Measurements from ENCODE around the gene CFAP119. TPM values are rescaled to one million over a fixed set of nuclear protein-coding genes. Genes with fewer than 3 reads are reported as not detected.

Gene CFAP119
- total RNA-seq, 2 experiments from 2014 or later, result 3.1 to 4.1 TPM

- no peaks in the 10 kb centered on the region for H3K9me3 Mint-ChIP-seq
- H3K4me3 Mint-ChIP-seq, result no peak overlapping the region
- POLR2A ChIA-PET, result interaction anchor here (0.8 to 1.7 kb wide), 3 partner anchors 10 to 66 kb away, joined by 3 to 6 read pairs (median 3); partner anchors contain the start of genes PHKG2 and SRCAP
- CTCF ChIA-PET, result no interaction called here
- peaks cover 65% of the 10 kb centered on the region for H3K36me3 Mint-ChIP-seq (ENCODE audit: low read depth)
- no peak overlapping the region for H3K27ac Mint-ChIP-seq
- H3K27me3 Mint-ChIP-seq, result no peaks in the 10 kb centered on the region
- peaks cover 29% of the 10 kb centered on the region for H3K4me1 Mint-ChIP-seq
- DNase-seq, result no peak
Measured at GRCh38 chr16:30764816-30765465, 3.1 kb upstream of the CFAP119 start.

GRCh38 chr16:30764086-30764485 lies 2.2 kb upstream of the CFAP119 start:
- no peak overlapping the region for H3K27ac Mint-ChIP-seq
- H3K27me3 Mint-ChIP-seq, result no peaks in the 10 kb centered on the region
- peaks cover 59% of the 10 kb centered on the region for H3K36me3 Mint-ChIP-seq (ENCODE audit: low read depth)
- ChIA-PET POLR2A (interaction anchor here (1.7 kb wide), 1 partner anchor 11 kb away, joined by 6 read pairs; no protein-coding TSS in a partner anchor), CTCF (no interaction called here)
- DNase-seq, result no peak
- no peaks in the 10 kb centered on the region for H3K9me3 Mint-ChIP-seq
- H3K4me1 Mint-ChIP-seq, result peaks cover 29% of the 10 kb centered on the region
- H3K4me3 Mint-ChIP-seq, result peak overlapping the region; percentile 48

DNA sequence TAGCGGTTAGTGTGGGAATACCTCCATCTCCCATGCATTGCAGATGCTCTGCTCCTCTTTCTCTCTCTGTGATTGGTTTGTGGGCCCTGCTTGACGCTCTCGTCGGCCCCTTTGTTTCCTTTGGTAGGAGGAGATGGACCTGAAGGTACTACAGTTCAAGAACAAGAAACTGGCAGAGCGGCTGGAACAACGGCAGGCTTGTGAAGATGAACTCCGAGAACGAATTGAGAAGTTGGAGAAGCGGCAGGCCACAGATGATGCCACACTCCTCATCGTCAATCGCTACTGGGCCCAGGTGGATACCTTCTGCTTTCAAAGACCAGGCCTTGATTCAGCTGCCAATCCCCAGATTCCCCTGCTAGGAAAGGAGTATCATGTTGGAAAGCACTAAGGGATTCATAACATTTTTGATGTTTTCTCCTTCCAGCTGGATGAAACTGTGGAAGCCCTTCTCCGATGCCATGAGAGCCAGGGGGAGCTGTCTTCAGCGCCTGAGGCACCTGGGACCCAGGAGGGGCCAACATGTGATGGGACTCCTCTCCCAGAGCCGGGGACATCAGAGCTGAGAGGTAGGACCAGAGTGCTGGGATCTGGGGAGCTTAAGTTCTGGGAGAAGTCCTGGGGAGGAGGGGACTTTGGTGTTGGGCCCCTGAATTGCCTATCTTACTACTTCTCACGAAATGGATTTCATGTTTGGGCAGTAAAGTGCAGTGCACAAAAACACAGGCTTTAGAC lies 1.3 kb upstream of the CFAP119 start:
- Mint-ChIP-seq H3K4me1 (peaks cover 29% of the 10 kb centered on the region), H3K27me3 (no peaks in the 10 kb centered on the region), H3K4me3 (peak overlapping the region; percentile 97), H3K27ac (peak overlapping the region; percentile 88), H3K9me3 (no peaks in the 10 kb centered on the region), H3K36me3 (ENCODE audit: low read depth) (peaks cover 52% of the 10 kb centered on the region)
- POLR2A ChIA-PET, result interaction anchor here (1.0 to 4.5 kb wide), 3 partner anchors 12 to 16 kb away, joined by 3 to 28 read pairs (median 5); partner anchors contain the start of gene PHKG2
- DNase-seq, result no peak
- CTCF ChIA-PET, result interaction anchor here (0.6 to 1.2 kb wide), 2 partner anchors 12 to 15 kb away, joined by 3 read pairs; partner anchors contain the start of gene PHKG2

GRCh38 chr16:30761427-30761927 lies 385 bp downstream of the CFAP119 start:
- ChIA-PET CTCF (no interaction called here), POLR2A (interaction anchor here (4.5 kb wide), 1 partner anchor 14 kb away, joined by 28 read pairs; the partner anchor contains the start of gene PHKG2)
- H3K27ac Mint-ChIP-seq, result peak overlapping the region; percentile 88
- H3K27me3 Mint-ChIP-seq, result no peaks in the 10 kb centered on the region
- H3K9me3 Mint-ChIP-seq, result no peaks in the 10 kb centered on the region
- peaks cover 29% of the 10 kb centered on the region for H3K4me1 Mint-ChIP-seq
- H3K4me3 Mint-ChIP-seq, result peak overlapping the region; percentile 97
- peaks cover 39% of the 10 kb centered on the region for H3K36me3 Mint-ChIP-seq (ENCODE audit: low read depth)
- DNase-seq, result peak; percentile 35

DNA sequence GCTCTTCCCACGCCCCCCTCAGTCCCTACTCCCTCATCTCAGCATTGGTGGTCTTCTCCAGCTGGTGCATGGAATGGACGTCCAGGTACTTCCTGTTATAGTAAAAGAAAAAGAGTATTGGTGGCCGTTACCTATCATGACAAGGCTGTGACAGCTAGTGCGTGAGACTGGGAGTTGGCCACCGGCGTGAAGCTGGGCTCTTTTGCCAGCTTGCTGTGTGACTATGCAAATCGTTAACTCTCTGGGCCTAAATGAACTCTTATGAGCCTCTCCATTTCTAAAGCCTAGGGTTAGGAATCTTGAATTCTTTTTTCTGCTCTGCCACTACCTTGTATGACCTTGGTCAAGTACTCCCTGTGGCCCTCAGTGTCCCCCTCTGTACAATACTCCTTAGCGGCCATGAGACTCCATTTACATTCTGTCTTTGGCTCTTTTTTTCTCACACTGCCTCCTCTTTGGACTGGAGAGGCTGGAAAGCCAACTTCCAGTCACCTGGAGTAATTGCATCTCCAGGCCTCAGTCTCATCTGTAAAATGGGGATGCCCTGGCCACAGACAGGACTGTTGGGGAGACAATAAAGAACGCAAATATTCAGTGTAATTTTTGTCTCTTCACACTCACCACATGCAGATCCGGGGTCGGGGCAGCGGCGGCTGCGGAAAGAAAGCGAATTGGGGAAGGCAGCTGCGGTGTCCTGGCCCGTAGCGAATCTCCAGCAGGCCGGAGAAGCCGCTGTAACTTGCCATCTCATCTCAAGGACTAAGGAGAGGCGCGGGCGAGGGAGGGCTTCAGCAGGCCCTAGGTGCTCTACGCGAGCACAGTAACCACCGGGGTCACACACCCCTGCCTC lies 1.1 kb downstream of the CFAP119 start:
- ChIA-PET POLR2A (interaction anchor here (0.8 to 4.5 kb wide), 3 partner anchors 11 to 13 kb away, joined by 3 to 28 read pairs (median 3); partner anchors contain the start of gene PHKG2), CTCF (no interaction called here)
- peak overlapping the region; percentile 97 for H3K4me3 Mint-ChIP-seq
- peaks cover 29% of the 10 kb centered on the region for H3K4me1 Mint-ChIP-seq
- H3K36me3 Mint-ChIP-seq (ENCODE audit: low read depth), result peaks cover 35% of the 10 kb centered on the region
- H3K9me3 Mint-ChIP-seq, result no peaks in the 10 kb centered on the region
- H3K27me3 Mint-ChIP-seq, result no peaks in the 10 kb centered on the region
- no peak for DNase-seq
- no peak overlapping the region for H3K27ac Mint-ChIP-seq

- Mint-ChIP-seq H3K36me3 (ENCODE audit: low read depth) (peaks cover 30% of the 10 kb centered on the region), H3K27ac (no peak overlapping the region), H3K27me3 (no peaks in the 10 kb centered on the region), H3K4me3 (no peak overlapping the region), H3K4me1 (peaks cover 29% of the 10 kb centered on the region), H3K9me3 (no peaks in the 10 kb centered on the region)
- ChIA-PET CTCF (interaction anchor here (1.1 kb wide), 1 partner anchor 11 kb away, joined by 4 read pairs; no protein-coding TSS in a partner anchor), POLR2A (interaction anchor here (0.8 to 4.5 kb wide), 5 partner anchors 9 to 85 kb away, joined by 3 to 28 read pairs (median 4); partner anchors contain the start of gene PHKG2)
- DNase-seq, result no peak
Measured at GRCh38 chr16:30760001-30760559, 1.8 kb downstream of the CFAP119 start.

DNA sequence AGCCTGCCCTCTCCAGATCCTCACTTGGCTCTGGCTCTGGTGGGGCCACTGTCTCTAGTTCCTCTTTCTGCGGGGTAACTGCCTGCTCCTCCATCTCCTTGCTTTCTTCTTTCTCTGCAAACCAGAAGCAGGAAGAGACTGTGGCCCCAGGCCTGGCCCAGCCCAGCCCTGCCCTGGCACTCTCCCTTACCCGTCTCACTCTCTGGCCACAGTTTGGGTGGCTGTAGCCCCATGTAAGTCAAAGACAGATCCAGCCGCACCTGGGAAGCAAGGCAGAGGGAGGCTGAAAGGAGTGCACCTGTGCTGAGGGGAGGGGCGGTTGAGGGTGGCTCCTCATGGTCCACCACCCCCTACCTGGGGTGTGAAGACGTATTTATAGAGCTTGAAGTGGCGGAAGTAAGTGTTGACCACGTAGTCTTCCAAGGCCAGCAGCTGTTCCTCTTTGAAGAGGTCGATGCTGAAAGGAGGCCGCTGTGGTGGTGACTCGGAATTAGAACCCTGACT lies 2.8 kb downstream of the CFAP119 start:
- Mint-ChIP-seq H3K4me1 (peaks cover 29% of the 10 kb centered on the region), H3K4me3 (no peak overlapping the region), H3K27ac (no peak overlapping the region), H3K36me3 (ENCODE audit: low read depth) (peaks cover 26% of the 10 kb centered on the region), H3K9me3 (no peaks in the 10 kb centered on the region), H3K27me3 (no peaks in the 10 kb centered on the region)
- ChIA-PET CTCF (interaction anchor here (1.1 kb wide), 1 partner anchor 12 kb away, joined by 4 read pairs; no protein-coding TSS in a partner anchor), POLR2A (interaction anchor here (1.0 to 4.5 kb wide), 3 partner anchors 8 to 86 kb away, joined by 4 to 28 read pairs (median 5); partner anchors contain the start of gene PHKG2)
- no peak for DNase-seq

DNA sequence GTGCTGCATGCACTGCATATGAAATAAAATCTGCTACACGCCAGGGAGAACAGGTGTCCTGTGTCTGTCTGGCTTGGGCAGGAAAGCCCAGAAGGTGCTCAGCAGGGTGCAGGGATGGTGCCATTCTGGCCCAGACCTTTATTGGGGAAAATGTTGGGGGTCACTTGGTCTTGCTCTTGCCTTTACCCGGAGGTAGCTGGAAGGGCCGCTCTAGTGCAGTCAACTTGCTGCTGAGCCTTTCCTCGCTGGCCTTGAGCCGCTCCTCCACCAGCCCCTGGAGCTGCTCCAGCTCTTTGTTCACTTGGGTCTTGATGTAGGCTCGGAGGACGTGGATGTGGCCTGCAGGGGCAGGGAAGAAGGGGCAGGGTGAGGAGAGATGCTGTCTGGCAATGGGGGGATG lies 4.5 kb downstream of the CFAP119 start:
- Mint-ChIP-seq H3K27me3 (no peaks in the 10 kb centered on the region), H3K36me3 (ENCODE audit: low read depth) (peaks cover 17% of the 10 kb centered on the region), H3K27ac (no peak overlapping the region), H3K9me3 (no peaks in the 10 kb centered on the region), H3K4me1 (peaks cover 13% of the 10 kb centered on the region), H3K4me3 (no peak overlapping the region)
- POLR2A ChIA-PET, result interaction anchor here (1.5 kb wide), 1 partner anchor 9 kb away, joined by 4 read pairs; the partner anchor contains the start of gene PHKG2
- CTCF ChIA-PET, result no interaction called here
- DNase-seq, result no peak

DNA sequence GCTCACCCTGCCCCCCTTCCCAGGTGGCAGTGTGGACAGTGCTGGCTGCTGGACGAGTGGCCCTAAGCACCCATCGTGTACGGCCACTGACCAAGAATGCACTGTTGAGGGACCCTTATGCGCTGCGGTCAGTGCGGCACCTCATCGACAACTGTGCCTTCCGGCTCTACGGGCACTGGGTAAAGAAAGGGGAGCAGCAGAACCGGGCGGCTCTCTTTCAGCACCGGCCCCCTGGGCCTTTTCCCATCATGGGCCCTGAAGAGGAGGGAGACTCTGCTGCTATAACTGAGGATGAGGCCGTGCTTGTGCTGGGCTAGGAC lies 5.1 kb downstream of the CFAP119 start:
- Mint-ChIP-seq H3K36me3 (ENCODE audit: low read depth) (peaks cover 14% of the 10 kb centered on the region), H3K4me3 (no peak overlapping the region), H3K9me3 (no peaks in the 10 kb centered on the region), H3K27ac (no peak overlapping the region), H3K4me1 (peaks cover 10% of the 10 kb centered on the region), H3K27me3 (no peaks in the 10 kb centered on the region)
- CTCF ChIA-PET, result no interaction called here
- no peak for DNase-seq
- POLR2A ChIA-PET, result interaction anchor here (1.5 kb wide), 1 partner anchor 9 kb away, joined by 4 read pairs; the partner anchor contains the start of gene PHKG2

GRCh38 chr16:30755955-30756780 lies 5.7 kb downstream of the CFAP119 start:
- peaks cover 19% of the 10 kb centered on the region for H3K36me3 Mint-ChIP-seq (ENCODE audit: low read depth)
- H3K27me3 Mint-ChIP-seq, result no peaks in the 10 kb centered on the region
- no peak overlapping the region for H3K4me3 Mint-ChIP-seq
- POLR2A ChIA-PET, result interaction anchor here (1.5 kb wide), 1 partner anchor 8 kb away, joined by 4 read pairs; the partner anchor contains the start of gene PHKG2
- no peak overlapping the region for H3K27ac Mint-ChIP-seq
- no peaks in the 10 kb centered on the region for H3K9me3 Mint-ChIP-seq
- peaks cover 12% of the 10 kb centered on the region for H3K4me1 Mint-ChIP-seq
- DNase-seq, result no peak
- CTCF ChIA-PET, result no interaction called here

DNA sequence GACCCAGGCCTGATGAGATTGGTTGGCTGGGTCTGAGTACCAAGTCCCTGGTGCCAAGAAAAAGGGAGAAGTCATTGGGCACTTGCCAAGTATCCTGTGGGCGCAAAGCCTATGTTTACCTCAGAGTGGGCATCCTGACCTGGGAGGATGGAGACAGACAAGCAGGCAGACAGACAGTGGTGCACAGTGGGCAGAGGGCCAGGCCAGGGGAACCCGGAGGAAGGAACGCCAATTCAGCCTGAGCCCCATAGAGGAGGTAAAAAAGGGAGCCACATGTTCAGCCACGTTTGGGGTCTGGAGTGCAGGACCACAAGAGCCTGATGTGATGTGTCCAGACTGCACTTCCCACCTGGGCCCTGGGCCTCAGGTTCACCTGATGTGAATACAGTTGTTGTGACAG lies 8.3 kb downstream of the CFAP119 start:
- ChIA-PET CTCF (interaction anchor here (1.5 kb wide), 1 partner anchor 61 kb away, joined by 3 read pairs; no protein-coding TSS in a partner anchor), POLR2A (no interaction called here)
- H3K27ac Mint-ChIP-seq, result no peak overlapping the region
- H3K27me3 Mint-ChIP-seq, result no peaks in the 10 kb centered on the region
- peaks cover 29% of the 10 kb centered on the region for H3K36me3 Mint-ChIP-seq (ENCODE audit: low read depth)
- peaks cover 20% of the 10 kb centered on the region for H3K4me1 Mint-ChIP-seq
- no peaks in the 10 kb centered on the region for H3K9me3 Mint-ChIP-seq
- H3K4me3 Mint-ChIP-seq, result no peak overlapping the region
- DNase-seq, result no peak
